Camera-type eye (tissue), 1 donor: ENCODE data around the gene RIIAD1. TPM values are rescaled to one million over a fixed set of nuclear protein-coding genes. Genes with fewer than 3 reads are reported as not detected.

Source experiments
- total RNA-seq: library from RNA; depleted of rRNA; stranded (reverse); fragments of >200 nt; gene quantifications from one replicate; pipeline ENCODE4 v1.2.3, GENCODE V29; 2014

The RIIAD1 gene
- not detected for total RNA-seq

GRCh38 chr1:151720974-151721787 lies at the start of gene RIIAD1:
Gene RIIAD1 (plus strand): TSS chr1:151721522. CDS start chr1:151721537, 15 bp downstream.

DNA sequence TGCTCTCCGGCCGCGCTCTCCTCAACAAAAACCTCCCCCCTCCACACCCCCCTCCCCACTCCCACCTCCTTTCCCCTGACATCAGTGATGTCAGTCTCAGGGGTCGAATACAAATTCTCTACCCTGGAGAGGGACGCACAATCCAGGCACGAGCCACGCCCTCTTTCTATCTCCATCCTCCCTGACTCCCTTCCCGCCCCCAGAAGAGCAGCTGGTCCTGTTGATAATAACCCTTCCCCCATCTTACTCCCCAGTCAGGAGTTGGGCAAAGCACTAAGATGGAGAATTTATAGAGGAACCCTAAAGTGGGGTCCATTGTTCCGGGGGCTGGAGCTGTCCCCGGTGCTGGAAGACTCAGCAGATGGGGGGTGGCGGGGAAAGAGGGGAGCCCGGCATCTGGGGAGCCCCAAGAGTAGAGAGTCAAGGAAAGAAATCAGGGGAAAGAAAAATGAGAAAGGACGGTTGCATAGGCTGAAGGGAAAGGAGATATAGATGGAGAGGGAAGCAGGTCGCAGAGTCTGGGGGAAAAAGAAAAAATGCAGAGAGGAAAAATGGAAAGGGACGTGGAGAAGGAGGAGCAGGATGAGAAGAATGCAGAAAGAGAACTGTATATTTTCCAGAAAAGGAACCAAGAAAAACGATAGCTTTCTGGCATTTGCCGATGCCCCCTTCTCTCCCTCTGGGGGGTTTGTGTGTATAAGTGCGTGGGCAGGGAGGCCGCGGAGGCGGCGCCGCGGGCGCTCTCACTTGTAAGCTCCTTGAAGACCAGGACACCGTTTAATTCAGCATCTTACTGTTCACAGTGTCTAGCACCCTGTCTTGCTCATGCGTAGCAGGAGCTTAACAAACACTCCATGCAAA lies 4.3 kb upstream of the RIIAD1 start, which contains the start of gene CELF3:
TSS of gene CELF3 (minus strand) at position 33 of the 861 bp plus-strand sequence. CDS start 783 bp downstream, outside the sequence.

DNA sequence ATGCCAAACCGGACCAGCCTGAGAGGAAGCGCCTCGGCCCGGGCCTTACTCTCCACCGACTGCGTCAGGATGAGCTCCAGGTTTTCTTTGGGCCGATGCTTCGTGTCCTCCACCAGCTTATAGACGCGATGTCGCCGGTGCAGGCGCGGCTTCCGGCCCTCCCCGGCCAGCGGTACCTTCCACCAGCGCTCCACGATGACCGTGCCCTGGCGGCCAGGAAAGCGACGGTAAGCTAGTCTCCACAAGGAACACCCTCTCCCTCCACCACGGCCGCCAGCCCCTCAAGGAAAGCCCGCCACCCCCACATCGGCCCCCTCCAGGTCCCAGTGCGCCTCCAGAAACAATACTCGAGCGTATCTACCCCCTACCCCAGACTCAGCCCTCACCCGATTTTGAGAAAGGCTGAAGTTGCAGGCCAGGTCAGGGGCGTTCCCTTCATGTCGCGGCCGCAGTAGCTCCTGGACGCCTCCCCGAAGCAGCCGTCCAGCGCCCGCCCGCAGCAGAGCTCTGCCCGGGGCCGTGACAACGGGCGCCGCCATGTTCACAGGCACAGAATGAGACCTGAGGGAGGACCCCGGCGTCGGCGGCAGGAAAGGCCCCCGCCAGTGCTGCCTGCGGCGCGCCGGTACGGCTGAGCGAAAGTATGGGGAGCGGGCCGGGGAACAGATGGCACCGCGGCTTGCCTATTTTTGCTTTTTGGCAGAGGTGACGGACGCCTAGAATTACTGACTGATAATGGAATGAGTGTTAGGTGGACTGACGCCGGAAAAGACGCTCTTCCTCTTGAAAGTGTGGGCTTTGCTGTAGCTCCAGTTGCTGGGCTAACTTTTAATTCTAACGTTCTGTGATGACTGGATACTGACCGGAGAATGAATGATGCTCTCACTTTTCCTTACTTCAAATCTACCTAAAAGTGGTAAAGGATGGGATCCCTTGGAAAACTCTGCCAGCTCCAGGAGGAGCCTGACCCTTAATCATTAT lies 41.9 kb downstream of the RIIAD1 start, which contains the start of gene MRPL9:
TSS of gene MRPL9 (minus strand) at position 556 of the 981 bp plus-strand sequence. CDS start at position 539, 17 bp downstream.

Other genes with a start within 250 kb of the RIIAD1 start
- 27.3 TPM for gene CGN, start 210.1 kb upstream of the RIIAD1 start, total RNA-seq
- 16.2 TPM for gene TUFT1, start 181.2 kb upstream of the RIIAD1 start, total RNA-seq
- 72.8 TPM for gene SNX27, start 109.5 kb upstream of the RIIAD1 start, total RNA-seq
- gene CELF3, start 4.7 kb upstream of the RIIAD1 start, total RNA-seq: 39.4 TPM
- gene MRPL9, start 42.0 kb downstream of the RIIAD1 start, total RNA-seq: 55.3 TPM
- gene TDRKH, start 69.0 kb downstream of the RIIAD1 start, total RNA-seq: 12.3 TPM
- gene LINGO4, start 83.9 kb downstream of the RIIAD1 start, total RNA-seq: not detected
- 1.6 TPM for gene RORC, start 110.3 kb downstream of the RIIAD1 start, total RNA-seq
- gene C2CD4D, start 118.3 kb downstream of the RIIAD1 start, total RNA-seq: 0.27 TPM
- gene THEM5, start 132.2 kb downstream of the RIIAD1 start, total RNA-seq: not detected
- gene THEM4, start 188.0 kb downstream of the RIIAD1 start, total RNA-seq: 23.2 TPM